Peyer's patch (tissue), 4 donors: ENCODE data around the gene MEPCE.
"Not testable (repeated sequence)": the region's sequence is repeated elsewhere in the genome, so short reads cannot be mapped to it uniquely, and the experiment has no call there.

Experiments
- CTCF ChIP-seq, 6 experiments: fragments of 450-650 bp in 4 of 6; fragments of 200-600 bp in 2 of 6; sonication (generic) in 1 of 6; IDR thresholded peaks; one replicate each; pipeline ENCODE4 v1.5.1; 2017 to 2019; ENCODE audit warnings: antibody characterized with exemption in 6 of 6, mild to moderate bottlenecking in 3 of 6, moderate library complexity in 1 of 6
- POLR2A ChIP-seq, 2 donors: fragments of 450-650 bp; IDR thresholded peaks; one replicate each; pipeline ENCODE4 v1.5.1; 2017; ENCODE audit warnings: antibody characterized with exemption in 2 of 2, mild to moderate bottlenecking in 2 of 2, moderate library complexity in 2 of 2

GRCh38 chr7:100438731-100439130 is 9.1 kb downstream of the MEPCE start:
- not testable (repeated sequence) for TF ChIP-seq POLR2A, CTCF (IDR thresholded peaks at IDR 0.05)
